Heart right ventricle (tissue), 16 donors: Measurements from ENCODE around the gene CALY. TPM values are rescaled to one million over a fixed set of nuclear protein-coding genes. Genes with fewer than 3 reads are reported as not detected.
A peak's percentile ranks its signal among the peaks of the same experiment; 100 is the strongest.

Experiments
- ATAC-seq, 8 donors: fragments of 200-7000 bp; cut with Tn5 transposase; one replicate each; pipeline ENCODE4 v1.9.1; 2020; ENCODE audit warnings: mild to moderate bottlenecking in 8 of 8, moderate library complexity in 8 of 8, moderate number of reproducible peaks in 1 of 8
- DNase-seq, 2 donors: peaks; one replicate each; pipeline ENCODE4 v3.0.0-alpha.2; 2020
- H3K27ac ChIP-seq, 10 donors: fragments of 200-600 bp; sonication (generic) in 2 of 10; one replicate each; pipeline versions ENCODE4 v1.5.0 to v1.8.0; 2020 to 2022; ENCODE audit warnings: mild to moderate bottlenecking in 3 of 10
- H3K27me3 ChIP-seq, 7 donors: fragments of 200-600 bp; one replicate each; pipeline ENCODE4 v1.8.0; 2021 to 2022; ENCODE audit warnings: mild to moderate bottlenecking in 2 of 7
- H3K36me3 ChIP-seq, 9 donors: fragments of 200-600 bp; sonication (generic) in 1 of 9; one replicate each; pipeline versions ENCODE4 v1.5.0 to v1.8.0; 2020 to 2022; ENCODE audit warnings: mild to moderate bottlenecking in 2 of 9
- H3K4me1 ChIP-seq, 9 donors: fragments of 200-600 bp; sonication (generic) in 1 of 9; one replicate each; pipeline versions ENCODE4 v1.5.0 to v1.8.0; 2020 to 2022; ENCODE audit warnings: mild to moderate bottlenecking in 4 of 9
- H3K4me3 ChIP-seq, 10 donors: fragments of 200-600 bp; sonication (generic) in 2 of 10; one replicate each; pipeline versions ENCODE4 v1.5.0 to v1.8.0; 2020 to 2022; ENCODE audit warnings: mild to moderate bottlenecking in 7 of 10, moderate library complexity in 2 of 10
- H3K9me3 ChIP-seq, 11 donors: fragments of 200-600 bp in 10 of 11; sonication (generic) in 2 of 11; one replicate each; pipeline versions ENCODE4 v1.5.0 to v1.8.0; 2013 to 2022; ENCODE audit warnings: mild to moderate bottlenecking in 2 of 11, control low read depth in 1 of 11, moderate library complexity in 1 of 11
- WGBS, 2 donors: extraction: QIAGEN DNeasy Blood & Tissue Kit; methylation state at CpG; one replicate each; pipeline ENCODE4 v1.1.7; 2013; ENCODE audit warnings: inconsistent platforms in 1 of 2; 5-methylcytosine and 5-hydroxymethylcytosine counted together
- intact Hi-C, 10 donors: fragments of 100-400 bp; cut with DNase I; formaldehyde crosslinking; loops; one replicate each; pipeline versions ENCODE4 v1.11.1 to v1.14.2; 2022
- polyA plus RNA-seq, 2 donors: library from polyadenylated mRNA; stranded (reverse); fragments of 200-250 nt; gene quantifications; one replicate each; pipeline ENCODE4 v1.2.3, GENCODE V29; 2013
- total RNA-seq, 10 donors: library from RNA; stranded (reverse); fragmentation: NEBNext Ultra II Directional in 3 of 10; extraction: Animal tissue kit (Norgen Biotek cat#: 25700) in 3 of 10; gene quantifications; one replicate each; pipeline versions ENCODE4 v1.2.1 to v1.2.4, GENCODE V29; 2021 to 2023
- TF ChIP-seq, protein P1 (sequence below), 9 donors: fragments of 200-600 bp; sonication (generic) in 2 of 9; IDR thresholded peaks; one replicate each; pipeline versions ENCODE4 v1.5.0 to v1.8.0; 2021 to 2022; ENCODE audit warnings: antibody characterized with exemption in 9 of 9, mild to moderate bottlenecking in 5 of 9, moderate library complexity in 1 of 9
- donor health status: Arrhythmogenic right ventricular cardiomyopathy.
- donor health status: ischemic (EF 13 %, LVEDD 7.1; RV severe dilation, severe dysfunction).
- donor health status: healthy with polysubstance abuse.
- donor health status: DM: no; HTN: yes; CAD: no.
- donor health status: DM: no; HTN: no; CAD: no.
- donor health status: ischemic (EF 25% LVEDD 6.9; RV normal size, moderate dysfunction).
- donor health status: ischemic (EF 25% LVEDD 5.7; RV mildly dilated, moderate dysfunction).
- donor health status: healthy.
- donor health status: DM: yes; HTN: yes; CAD: no.
- donor health status: Ischemic cardiomyopathy.
- donor health status: ischemic (EF 35%, LVEDD 5.7; RV mildly dilated, moderate dysfunction).
- donor health status: nonischemic (EF 11% LVEDD 7.7; RV severe dilation, severe dysfunction).
- donor health status: DM: yes; HTN: yes; CAD: no.
- donor health status: PGD.
- donor health status: ischemic (EF 29% LVEDD 5.4; RV normal size, mild dysfunction).
- donor health status: nonischemic (EF 23%, LVEDD 6.1; RV moderate dilation, normal function).

CALY gene
- total and polyA plus RNA-seq, 12 donors: 0.09 to 0.77 TPM; not detected in 10

DNA sequence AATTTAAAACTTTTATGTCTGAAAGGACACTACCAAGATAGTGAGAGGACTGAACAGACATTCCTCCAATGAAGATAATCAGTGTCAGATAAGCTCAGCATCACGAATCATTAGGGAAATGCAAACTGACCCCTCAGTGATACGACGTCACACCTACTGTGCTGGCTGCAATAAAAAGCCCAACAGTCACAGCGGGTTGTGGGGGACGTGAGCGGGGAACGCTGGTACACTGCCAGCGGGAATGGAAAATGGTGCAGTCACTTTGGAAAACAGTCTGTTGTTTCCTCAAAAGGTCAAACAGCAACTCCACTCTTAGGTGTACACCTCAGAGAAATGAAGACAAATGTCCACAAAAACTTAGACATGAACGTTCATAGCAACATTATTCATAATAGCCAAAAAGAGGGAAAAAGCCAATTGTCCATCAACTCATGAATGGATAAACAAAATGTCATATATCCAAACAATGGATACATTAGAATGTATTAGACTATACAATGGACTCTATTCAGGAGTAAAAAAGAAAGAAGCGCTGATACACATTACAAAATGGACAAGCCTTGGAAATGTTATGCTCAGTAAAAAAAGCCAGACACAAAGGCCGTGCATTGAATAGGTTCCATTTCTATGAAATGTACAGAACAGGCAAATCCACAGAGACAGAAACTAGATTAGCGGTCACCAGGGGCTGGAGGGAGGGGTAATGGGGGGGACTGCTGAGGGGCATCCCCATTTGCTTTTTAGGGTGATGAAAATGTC lies 38.8 kb upstream of the CALY start:
- Histone ChIP-seq H3K27ac (no peak overlapping the region), H3K9me3 (no peaks in the 10 kb centered on the region), H3K27me3 (no peaks in the 10 kb centered on the region), H3K4me3 (no peak overlapping the region), H3K36me3 (peaks cover 0 to 12% (median 3%) of the 10 kb centered on the region in 9 donors), H3K4me1 (peaks cover 7 to 39% (median 28%) of the 10 kb centered on the region in 9 donors)
- ATAC-seq: no peak
- no peak for DNase-seq
- TF ChIP-seq, protein P1, sequence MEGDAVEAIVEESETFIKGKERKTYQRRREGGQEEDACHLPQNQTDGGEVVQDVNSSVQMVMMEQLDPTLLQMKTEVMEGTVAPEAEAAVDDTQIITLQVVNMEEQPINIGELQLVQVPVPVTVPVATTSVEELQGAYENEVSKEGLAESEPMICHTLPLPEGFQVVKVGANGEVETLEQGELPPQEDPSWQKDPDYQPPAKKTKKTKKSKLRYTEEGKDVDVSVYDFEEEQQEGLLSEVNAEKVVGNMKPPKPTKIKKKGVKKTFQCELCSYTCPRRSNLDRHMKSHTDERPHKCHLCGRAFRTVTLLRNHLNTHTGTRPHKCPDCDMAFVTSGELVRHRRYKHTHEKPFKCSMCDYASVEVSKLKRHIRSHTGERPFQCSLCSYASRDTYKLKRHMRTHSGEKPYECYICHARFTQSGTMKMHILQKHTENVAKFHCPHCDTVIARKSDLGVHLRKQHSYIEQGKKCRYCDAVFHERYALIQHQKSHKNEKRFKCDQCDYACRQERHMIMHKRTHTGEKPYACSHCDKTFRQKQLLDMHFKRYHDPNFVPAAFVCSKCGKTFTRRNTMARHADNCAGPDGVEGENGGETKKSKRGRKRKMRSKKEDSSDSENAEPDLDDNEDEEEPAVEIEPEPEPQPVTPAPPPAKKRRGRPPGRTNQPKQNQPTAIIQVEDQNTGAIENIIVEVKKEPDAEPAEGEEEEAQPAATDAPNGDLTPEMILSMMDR (IDR thresholded peaks at IDR 0.05): no peak
- intact Hi-C loops: loop anchor here in 1 of 10 donors (2.0 kb wide), 1 partner anchor 67 kb away; the partner anchor contains the start of genes TUBGCP2 and ZNF511
- WGBS, 2 donors: 77 to 79% methylated on average over 12 of the region's 12 CpGs

DNA sequence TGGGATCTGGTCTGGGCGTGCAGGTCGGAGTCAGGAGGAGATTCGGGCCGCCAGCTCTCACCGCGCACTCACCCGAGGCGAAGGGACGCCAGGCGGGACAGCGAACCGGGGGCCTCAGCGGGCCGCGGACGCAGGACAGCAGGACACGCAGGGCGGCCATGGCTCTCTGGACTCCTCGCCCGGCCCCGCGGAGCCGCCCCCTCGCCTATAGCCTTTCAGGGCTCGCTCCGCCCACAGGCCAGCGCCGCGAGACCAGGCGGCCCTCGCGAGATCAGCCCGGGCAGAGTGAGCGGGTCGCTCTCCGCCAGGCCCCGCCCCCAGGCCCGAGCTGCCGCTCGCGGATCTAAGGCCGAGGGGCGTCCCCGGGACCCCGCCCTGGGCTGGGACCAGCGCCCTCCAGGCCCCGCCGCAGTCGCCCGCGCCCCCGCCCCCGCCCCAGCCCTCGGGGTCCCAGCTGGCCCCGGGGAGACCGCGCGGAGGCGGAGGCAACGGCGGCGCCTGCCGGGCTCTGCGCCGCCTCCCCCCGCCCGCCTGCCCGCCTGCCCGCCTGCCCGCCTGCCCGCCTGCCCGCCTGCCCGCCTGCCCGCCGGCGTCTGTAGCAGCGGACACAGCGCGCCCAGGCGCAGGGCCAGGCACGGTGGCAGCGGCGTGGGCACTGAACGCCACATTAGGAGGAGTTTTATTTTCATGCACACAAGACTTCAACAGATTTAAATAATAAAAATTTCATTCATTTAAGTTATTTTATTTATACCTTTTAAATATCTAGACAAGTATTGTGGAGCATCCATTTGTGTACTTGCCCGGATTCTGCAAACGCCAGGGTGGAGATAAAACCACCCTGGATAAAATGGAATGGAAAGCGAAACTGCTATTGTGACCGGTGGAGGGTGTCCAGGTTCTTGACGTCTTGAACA lies 36.7 kb upstream of the CALY start, which contains the start of gene ECHS1:
Gene ECHS1, minus strand, starts transcription at position 181 of the 917 bp plus-strand sequence. Its CDS starts 21 bp downstream, at position 160.
- peak within 1 kb of the TSS; percentile 83 to 94 (median 92) for H3K27ac ChIP-seq
- TF ChIP-seq, protein P1 (IDR thresholded peaks at IDR 0.05): no peak
- peaks cover 0 to 33% (median 23%) of the 10 kb centered on the region in 9 donors for H3K36me3 ChIP-seq
- peak; percentile 98 to 99 (median 99) for ATAC-seq
- no peaks in the 10 kb centered on the region for H3K9me3 ChIP-seq
- peaks cover 7 to 30% (median 23%) of the 10 kb centered on the region in 9 donors for H3K4me1 ChIP-seq
- peak within 1 kb of the TSS; percentile 19 to 94 (median 78) for H3K4me3 ChIP-seq
- DNase-seq: peak; percentile 96 to 98
- H3K27me3 ChIP-seq: no peaks in the 10 kb centered on the region
- intact Hi-C loops: no loop called here
- WGBS, 2 donors: 1 to 2% methylated on average over 55 to 87 of the region's 89 CpGs

DNA sequence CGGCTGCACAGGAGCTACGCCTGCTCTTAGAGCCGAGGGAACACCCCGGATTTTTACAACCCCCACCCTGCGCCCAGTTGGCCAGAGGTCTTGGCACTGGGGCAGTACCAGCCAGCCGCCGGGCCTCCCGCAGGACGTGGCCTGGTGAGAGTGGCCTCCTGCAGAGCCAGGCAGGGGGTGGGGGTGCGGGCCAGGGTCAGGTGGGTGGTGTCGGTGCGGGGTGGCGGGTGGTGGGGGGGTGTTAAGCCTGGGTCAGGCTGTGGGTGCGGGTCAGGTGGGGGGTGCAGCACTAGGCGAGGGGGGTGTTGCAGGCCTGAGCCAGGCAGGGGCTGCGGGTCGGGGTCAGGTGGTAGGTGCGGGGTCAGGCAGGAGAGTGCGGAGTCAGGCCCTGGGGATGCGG lies 35.8 kb upstream of the CALY start:
- TF ChIP-seq, protein P1 (IDR thresholded peaks at IDR 0.05): no peak
- 37 to 44% methylated on average over 19 to 20 of the region's 20 CpGs for WGBS, 2 donors
- Histone ChIP-seq H3K4me3 (peak overlapping the region in 9 of 10 donors; percentile 70 to 94 (median 79)), H3K27me3 (no peaks in the 10 kb centered on the region), H3K27ac (no peak overlapping the region), H3K9me3 (no peaks in the 10 kb centered on the region), H3K4me1 (peaks cover 4 to 22% (median 15%) of the 10 kb centered on the region in 9 donors), H3K36me3 (peaks cover 0 to 42% (median 26%) of the 10 kb centered on the region in 9 donors)
- intact Hi-C loops: no loop called here
- peak in 2 of 8 donors; percentile 3 to 34 for ATAC-seq
- DNase-seq: no peak
